ENCODE measurements around the gene CITED1.

DNA sequence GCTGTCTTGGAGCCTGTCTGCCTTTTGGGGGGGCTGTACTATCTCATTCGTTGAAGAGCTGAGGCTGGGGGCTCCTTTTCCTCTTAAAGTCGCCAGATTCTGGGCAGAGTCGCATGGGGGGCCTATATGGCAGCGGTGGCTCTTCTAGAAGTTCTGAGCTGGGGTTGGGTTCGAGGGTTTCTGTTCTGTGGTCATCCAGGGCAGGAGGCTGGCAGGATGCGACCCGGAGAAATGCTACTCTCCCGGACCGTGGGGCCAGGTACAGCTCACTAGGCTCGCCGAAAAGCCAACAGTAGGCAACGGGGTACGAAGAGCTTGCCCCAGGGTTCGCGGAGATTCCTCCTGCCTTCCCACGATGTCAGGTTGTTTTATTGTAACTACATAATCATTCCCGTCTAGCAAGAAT, 1.9 kb upstream of the CITED1 start:
- TF ChIP-seq POLR2A (IDR thresholded peaks at IDR 0.05), result no peak
- TF ChIP-seq, protein P1, sequence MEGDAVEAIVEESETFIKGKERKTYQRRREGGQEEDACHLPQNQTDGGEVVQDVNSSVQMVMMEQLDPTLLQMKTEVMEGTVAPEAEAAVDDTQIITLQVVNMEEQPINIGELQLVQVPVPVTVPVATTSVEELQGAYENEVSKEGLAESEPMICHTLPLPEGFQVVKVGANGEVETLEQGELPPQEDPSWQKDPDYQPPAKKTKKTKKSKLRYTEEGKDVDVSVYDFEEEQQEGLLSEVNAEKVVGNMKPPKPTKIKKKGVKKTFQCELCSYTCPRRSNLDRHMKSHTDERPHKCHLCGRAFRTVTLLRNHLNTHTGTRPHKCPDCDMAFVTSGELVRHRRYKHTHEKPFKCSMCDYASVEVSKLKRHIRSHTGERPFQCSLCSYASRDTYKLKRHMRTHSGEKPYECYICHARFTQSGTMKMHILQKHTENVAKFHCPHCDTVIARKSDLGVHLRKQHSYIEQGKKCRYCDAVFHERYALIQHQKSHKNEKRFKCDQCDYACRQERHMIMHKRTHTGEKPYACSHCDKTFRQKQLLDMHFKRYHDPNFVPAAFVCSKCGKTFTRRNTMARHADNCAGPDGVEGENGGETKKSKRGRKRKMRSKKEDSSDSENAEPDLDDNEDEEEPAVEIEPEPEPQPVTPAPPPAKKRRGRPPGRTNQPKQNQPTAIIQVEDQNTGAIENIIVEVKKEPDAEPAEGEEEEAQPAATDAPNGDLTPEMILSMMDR (IDR thresholded peaks at IDR 0.05), result no peak

All from heart left ventricle (tissue), 13 donors.